Stimulated activated CD4-positive, alpha-beta T cell treated with anti-CD3 and anti-CD28 coated beads, TNF-alpha, amount 100 ng/mL, for 4 hours (primary cell): Measurements from ENCODE around the gene DAZ1.
"Not testable (repeated sequence)": the region's sequence is repeated elsewhere in the genome, so short reads cannot be mapped to it uniquely, and the experiment has no call there.

ENCODE experiments used
- DNase-seq, 3 experiments: peaks; one replicate each; pipeline ENCODE4 v3.0.0-alpha.2; 2020; ENCODE audit warnings: low read depth in 3 of 3

DAZ1 gene, protein sequence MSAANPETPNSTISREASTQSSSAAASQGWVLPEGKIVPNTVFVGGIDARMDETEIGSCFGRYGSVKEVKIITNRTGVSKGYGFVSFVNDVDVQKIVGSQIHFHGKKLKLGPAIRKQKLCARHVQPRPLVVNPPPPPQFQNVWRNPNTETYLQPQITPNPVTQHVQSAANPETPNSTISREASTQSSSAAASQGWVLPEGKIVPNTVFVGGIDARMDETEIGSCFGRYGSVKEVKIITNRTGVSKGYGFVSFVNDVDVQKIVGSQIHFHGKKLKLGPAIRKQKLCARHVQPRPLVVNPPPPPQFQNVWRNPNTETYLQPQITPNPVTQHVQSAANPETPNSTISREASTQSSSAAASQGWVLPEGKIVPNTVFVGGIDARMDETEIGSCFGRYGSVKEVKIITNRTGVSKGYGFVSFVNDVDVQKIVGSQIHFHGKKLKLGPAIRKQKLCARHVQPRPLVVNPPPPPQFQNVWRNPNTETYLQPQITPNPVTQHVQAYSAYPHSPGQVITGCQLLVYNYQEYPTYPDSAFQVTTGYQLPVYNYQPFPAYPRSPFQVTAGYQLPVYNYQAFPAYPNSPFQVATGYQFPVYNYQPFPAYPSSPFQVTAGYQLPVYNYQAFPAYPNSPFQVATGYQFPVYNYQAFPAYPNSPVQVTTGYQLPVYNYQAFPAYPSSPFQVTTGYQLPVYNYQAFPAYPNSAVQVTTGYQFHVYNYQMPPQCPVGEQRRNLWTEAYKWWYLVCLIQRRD

DNA sequence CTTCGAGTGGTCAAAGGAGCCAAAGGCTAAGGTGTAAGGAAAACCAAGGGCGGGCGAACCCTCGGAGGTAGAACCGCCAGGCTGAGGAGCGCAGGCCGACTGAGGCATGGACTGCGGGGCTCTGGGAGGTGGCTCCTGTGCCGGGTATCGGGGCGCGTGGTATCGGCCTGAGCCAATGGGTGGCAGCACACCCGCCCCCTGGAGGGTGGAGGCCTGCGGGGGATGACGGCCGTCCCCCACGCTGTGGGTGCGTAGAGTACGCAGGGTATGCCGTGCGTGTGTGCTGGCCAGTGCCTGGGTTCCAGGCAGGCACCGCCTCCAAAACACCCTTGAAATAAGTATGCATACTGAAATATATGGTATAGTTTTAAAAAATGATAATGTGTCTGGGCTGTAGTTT is at the start of gene DAZ1:
Gene DAZ1, minus strand, starts transcription at position 101 of the 400 bp plus-strand sequence. CDS start 208 bp downstream, outside the sequence.
- DNase-seq: not testable (repeated sequence)

DNA sequence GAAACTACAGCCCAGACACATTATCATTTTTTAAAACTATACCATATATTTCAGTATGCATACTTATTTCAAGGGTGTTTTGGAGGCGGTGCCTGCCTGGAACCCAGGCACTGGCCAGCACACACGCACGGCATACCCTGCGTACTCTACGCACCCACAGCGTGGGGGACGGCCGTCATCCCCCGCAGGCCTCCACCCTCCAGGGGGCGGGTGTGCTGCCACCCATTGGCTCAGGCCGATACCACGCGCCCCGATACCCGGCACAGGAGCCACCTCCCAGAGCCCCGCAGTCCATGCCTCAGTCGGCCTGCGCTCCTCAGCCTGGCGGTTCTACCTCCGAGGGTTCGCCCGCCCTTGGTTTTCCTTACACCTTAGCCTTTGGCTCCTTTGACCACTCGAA is 20.4 kb upstream of the DAZ1 start, which contains the start of gene DAZ2:
Gene DAZ2, plus strand, starts transcription at position 301 of the 400 bp plus-strand sequence. CDS start 208 bp downstream, outside the sequence.
- DNase-seq: not testable (repeated sequence)

DNA sequence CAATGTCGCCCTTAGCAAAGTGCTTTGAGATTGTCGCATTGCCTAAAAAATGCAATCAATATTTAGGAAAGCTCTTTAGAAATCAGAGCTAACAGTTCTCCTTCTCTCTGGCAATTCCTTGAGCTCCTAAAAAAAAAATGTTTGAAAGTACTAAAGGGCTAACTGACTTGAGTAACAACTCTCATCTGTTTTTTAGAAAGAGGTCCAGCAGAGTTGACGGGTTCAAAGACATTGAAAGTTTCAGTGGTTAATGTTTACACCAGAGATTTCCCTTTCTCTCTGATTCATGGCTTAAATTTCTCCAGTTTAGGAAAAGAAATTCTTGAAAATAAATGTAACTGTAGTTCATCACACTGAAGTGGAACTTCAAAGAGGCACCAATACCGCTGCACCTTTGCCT is 11.9 kb upstream of the DAZ1 start:
- DNase-seq: not testable (repeated sequence)

DNA sequence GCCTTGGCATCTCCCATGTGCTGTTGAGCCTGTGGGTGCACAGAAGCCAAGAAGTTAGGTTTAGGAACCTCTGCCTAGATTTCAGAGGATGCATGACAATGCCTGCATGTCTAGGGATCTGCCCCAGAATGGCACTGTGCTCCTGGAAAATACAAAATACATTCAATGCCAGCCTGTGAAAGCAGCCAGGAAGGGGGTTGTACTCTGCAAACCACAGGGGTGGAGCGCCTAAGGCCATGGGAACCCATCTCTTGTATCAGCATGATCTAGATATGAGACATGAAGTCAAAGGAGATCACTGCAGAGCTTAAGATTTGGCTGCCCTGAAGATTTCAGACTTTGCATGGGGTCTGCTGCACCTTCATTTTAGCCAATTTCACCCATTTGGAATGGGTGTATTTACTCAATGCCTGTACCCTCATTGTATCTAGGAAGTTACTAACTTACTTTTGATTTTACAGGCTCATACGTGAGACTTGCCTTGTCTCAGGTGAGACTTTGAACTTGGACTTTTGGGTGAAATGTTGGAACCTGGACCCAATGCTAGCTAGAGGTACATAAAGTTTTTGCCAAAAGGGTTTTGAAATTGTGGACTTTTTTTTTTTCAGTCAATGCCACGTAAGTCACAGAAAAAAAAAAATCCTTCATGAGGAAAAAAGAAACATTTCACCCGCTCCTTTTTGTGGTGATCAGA is 11.1 kb upstream of the DAZ1 start:
- DNase-seq: not testable (repeated sequence)

DNA sequence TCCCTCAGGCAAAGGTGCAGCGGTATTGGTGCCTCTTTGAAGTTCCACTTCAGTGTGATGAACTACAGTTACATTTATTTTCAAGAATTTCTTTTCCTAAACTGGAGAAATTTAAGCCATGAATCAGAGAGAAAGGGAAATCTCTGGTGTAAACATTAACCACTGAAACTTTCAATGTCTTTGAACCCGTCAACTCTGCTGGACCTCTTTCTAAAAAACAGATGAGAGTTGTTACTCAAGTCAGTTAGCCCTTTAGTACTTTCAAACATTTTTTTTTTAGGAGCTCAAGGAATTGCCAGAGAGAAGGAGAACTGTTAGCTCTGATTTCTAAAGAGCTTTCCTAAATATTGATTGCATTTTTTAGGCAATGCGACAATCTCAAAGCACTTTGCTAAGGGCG is 8.6 kb upstream of the DAZ1 start:
- not testable (repeated sequence) for DNase-seq
